Measurements from ENCODE around the gene MPEG1. TPM values are rescaled to one million over a fixed set of nuclear protein-coding genes. Genes with fewer than 3 reads are reported as not detected.

MPEG1 gene
- total and polyA plus RNA-seq, 2 experiments from 2014 or later, result not detected

GRCh38 chr11:59193587-59194130 is 19.1 kb downstream of the MPEG1 start:
- H3K9ac ChIP-seq, result no peak overlapping the region
- H2AFZ ChIP-seq, result no peak overlapping the region
- H3K27ac ChIP-seq, result no peak overlapping the region
- DNase-seq, result no peak
- no peaks in the 10 kb centered on the region for H3K9me3 ChIP-seq (ENCODE audit: low read depth)
- H3F3A ChIP-seq (ENCODE audit: insufficient read depth), result no peaks in the 10 kb centered on the region
- no peaks in the 10 kb centered on the region for H4K20me1 ChIP-seq (ENCODE audit: insufficient read depth)
- no peaks in the 10 kb centered on the region for H3K36me3 ChIP-seq (ENCODE audit: low read depth)
- TF ChIP-seq EZH2phosphoT487 (IDR thresholded peaks at IDR 0.05; ENCODE audit: insufficient read depth, low read depth) (no peak), EZH2 (IDR thresholded peaks at IDR 0.05; ENCODE audit: insufficient read depth, poor library complexity, severe bottlenecking) (no peak)
- in situ Hi-C loops (cut with MboI), result loop anchor here (25.0 kb wide), 1 partner anchor 494 kb away; no protein-coding TSS in a partner anchor
- no peaks in the 10 kb centered on the region; the same call in 1 of the 2 replicates for H3K27me3 ChIP-seq (replicated peaks; ENCODE audit: insufficient read depth)
- no peaks in the 10 kb centered on the region for H3K79me2 ChIP-seq (ENCODE audit: insufficient read depth)
- no peaks in the 10 kb centered on the region for H3K9me2 ChIP-seq (ENCODE audit: insufficient read depth)
- no peak overlapping the region for H3K4me2 ChIP-seq (ENCODE audit: unreplicated experiment)
- 72 to 81% methylated on average over 10 of the region's 10 CpGs for WGBS, 2 experiments (ENCODE audit: low coverage in 1 of 2, low lambda C conversion rate in 2 of 2, missing lambda C conversion rate in 2 of 2)
- H3K4me1 ChIP-seq (ENCODE audit: insufficient read depth), result no peaks in the 10 kb centered on the region
- H3K4me3 ChIP-seq, result no peak overlapping the region

- Histone ChIP-seq H3K9me2 (ENCODE audit: insufficient read depth) (no peaks in the 10 kb centered on the region), H3F3A (ENCODE audit: insufficient read depth) (no peaks in the 10 kb centered on the region), H3K9me3 (ENCODE audit: low read depth) (no peaks in the 10 kb centered on the region), H3K27ac (no peak overlapping the region), H3K4me1 (ENCODE audit: insufficient read depth) (no peaks in the 10 kb centered on the region), H4K20me1 (ENCODE audit: insufficient read depth) (no peaks in the 10 kb centered on the region), H3K36me3 (ENCODE audit: low read depth) (no peaks in the 10 kb centered on the region), H3K27me3 (replicated peaks; ENCODE audit: insufficient read depth) (no peaks in the 10 kb centered on the region; the same call in 1 of the 2 replicates), H3K4me2 (ENCODE audit: unreplicated experiment) (no peak overlapping the region), H3K4me3 (no peak overlapping the region), H3K9ac (no peak overlapping the region), H3K79me2 (ENCODE audit: insufficient read depth) (no peaks in the 10 kb centered on the region), H2AFZ (no peak overlapping the region)
- 62 to 66% methylated on average over 4 of the region's 4 CpGs for WGBS, 2 experiments (ENCODE audit: low coverage in 1 of 2, low lambda C conversion rate in 2 of 2, missing lambda C conversion rate in 2 of 2)
- TF ChIP-seq EZH2phosphoT487 (IDR thresholded peaks at IDR 0.05; ENCODE audit: insufficient read depth, low read depth), result no peak
- DNase-seq, result no peak
- in situ Hi-C loops (cut with MboI), result loop anchor here (25.0 kb wide), 1 partner anchor 495 kb away; no protein-coding TSS in a partner anchor
These were observed 20.2 kb downstream of the MPEG1 start for GRCh38 chr11:59192446-59193020.

GRCh38 chr11:59191890-59192289 is 20.8 kb downstream of the MPEG1 start:
- Histone ChIP-seq H3F3A (ENCODE audit: insufficient read depth) (no peaks in the 10 kb centered on the region), H3K36me3 (ENCODE audit: low read depth) (no peaks in the 10 kb centered on the region), H3K4me2 (ENCODE audit: unreplicated experiment) (no peak overlapping the region), H2AFZ (no peak overlapping the region), H3K27ac (no peak overlapping the region), H3K4me1 (ENCODE audit: insufficient read depth) (no peaks in the 10 kb centered on the region), H3K4me3 (no peak overlapping the region), H3K9me2 (ENCODE audit: insufficient read depth) (no peaks in the 10 kb centered on the region), H3K27me3 (replicated peaks; ENCODE audit: insufficient read depth) (no peaks in the 10 kb centered on the region; the same call in 1 of the 2 replicates), H3K9me3 (ENCODE audit: low read depth) (no peaks in the 10 kb centered on the region), H3K79me2 (ENCODE audit: insufficient read depth) (no peaks in the 10 kb centered on the region), H4K20me1 (ENCODE audit: insufficient read depth) (no peaks in the 10 kb centered on the region), H3K9ac (no peak overlapping the region)
- in situ Hi-C loops (cut with MboI), result loop anchor here (25.0 kb wide), 1 partner anchor 495 kb away; no protein-coding TSS in a partner anchor
- no peak for TF ChIP-seq EZH2phosphoT487 (IDR thresholded peaks at IDR 0.05; ENCODE audit: insufficient read depth, low read depth)
- TF ChIP-seq EZH2 (IDR thresholded peaks at IDR 0.05; ENCODE audit: insufficient read depth, poor library complexity, severe bottlenecking), result no peak
- WGBS, 2 experiments (ENCODE audit: low coverage in 1 of 2, low lambda C conversion rate in 2 of 2, missing lambda C conversion rate in 2 of 2), result 58 to 60% methylated on average over 8 of the region's 8 CpGs
- no peak for DNase-seq

- no peak for DNase-seq
- Histone ChIP-seq H3K36me3 (ENCODE audit: low read depth) (no peaks in the 10 kb centered on the region), H3K27me3 (replicated peaks; ENCODE audit: insufficient read depth) (no peaks in the 10 kb centered on the region; the same call in 1 of the 2 replicates), H3F3A (ENCODE audit: insufficient read depth) (no peaks in the 10 kb centered on the region), H3K4me1 (ENCODE audit: insufficient read depth) (no peaks in the 10 kb centered on the region), H3K9me2 (ENCODE audit: insufficient read depth) (no peaks in the 10 kb centered on the region), H3K27ac (no peak overlapping the region), H3K9me3 (ENCODE audit: low read depth) (no peaks in the 10 kb centered on the region), H3K79me2 (ENCODE audit: insufficient read depth) (no peaks in the 10 kb centered on the region), H3K9ac (no peak overlapping the region), H3K4me3 (no peak overlapping the region), H4K20me1 (ENCODE audit: insufficient read depth) (no peaks in the 10 kb centered on the region), H2AFZ (no peak overlapping the region), H3K4me2 (ENCODE audit: unreplicated experiment) (no peak overlapping the region)
- 91 to 92% methylated on average over 4 of the region's 4 CpGs for WGBS, 2 experiments (ENCODE audit: low coverage in 1 of 2, low lambda C conversion rate in 2 of 2, missing lambda C conversion rate in 2 of 2)
- TF ChIP-seq EZH2 (IDR thresholded peaks at IDR 0.05; ENCODE audit: insufficient read depth, poor library complexity, severe bottlenecking), result no peak
- no peak for TF ChIP-seq EZH2phosphoT487 (IDR thresholded peaks at IDR 0.05; ENCODE audit: insufficient read depth, low read depth)
- in situ Hi-C loops (cut with MboI), result loop anchor here (25.0 kb wide), 1 partner anchor 496 kb away; no protein-coding TSS in a partner anchor
These were observed 21.6 kb downstream of the MPEG1 start for GRCh38 chr11:59191095-59191494.
